IMR-90 (cell line): Measurements from ENCODE around the gene GNG11. TPM values are rescaled to one million over a fixed set of nuclear protein-coding genes. Genes with fewer than 3 reads are reported as not detected.
A peak's percentile ranks its signal among the peaks of the same experiment; 100 is the strongest.

ENCODE experiments used
- ATAC-seq: fragments of 200-7000 bp; cut with Tn5 transposase; 2 replicates; pipeline ENCODE4 v1.9.1; 2020; ENCODE audit warnings: low read depth, mild to moderate bottlenecking, moderate library complexity
- BruUV-seq: library from RNA; stranded (reverse); fragments of 400-500 nt; replicated peaks from 2 replicates; lab custom pipeline; 2021; lab: Mats Ljungman, UMichigan
- CTCF ChIA-PET: fragments of 300-600 bp; formaldehyde crosslinking; extraction: SDS; loops from one replicate; lab custom pipeline; 2021; ENCODE audit warnings: antibody characterized with exemption; lab: Yijun Ruan, JAX
- POLR2A ChIA-PET: fragments of 300-600 bp; sonication (Branson Sonifier 250); formaldehyde crosslinking; loops from one replicate; lab custom pipeline; 2022; ENCODE audit warnings: antibody characterized with exemption; ENCODE audit not compliant: unreplicated experiment; lab: Charles Lee
- DNase-seq: peaks from one replicate; pipeline ENCODE4 v3.0.0; 2013
- H2AFZ ChIP-seq: replicated peaks from 2 replicates; pipeline ENCODE3; 2013; ENCODE audit warnings: low read length, mild to moderate bottlenecking; ENCODE audit not compliant: poor library complexity
- H2AK5ac ChIP-seq: 2 replicates; pipeline ENCODE4 v1.6.1; 2013; ENCODE audit warnings: low read depth, low read length, inconsistent platforms
- H2AK9ac ChIP-seq: replicated peaks from 2 replicates; pipeline ENCODE3; 2013; ENCODE audit warnings: mild to moderate bottlenecking, low read depth, low read length, moderate library complexity; ENCODE audit not compliant: poor library complexity
- H2BK120ac ChIP-seq: 2 replicates; pipeline ENCODE4 v1.6.1; 2013; ENCODE audit warnings: low read depth, low read length, inconsistent platforms
- H2BK15ac ChIP-seq: 3 replicates; pipeline ENCODE4 v1.6.1; 2013; ENCODE audit warnings: low read depth, low read length, inconsistent platforms
- H2BK20ac ChIP-seq: 2 replicates; pipeline ENCODE4 v1.6.1; 2013; ENCODE audit warnings: low read depth, mild to moderate bottlenecking, inconsistent platforms, low read length, moderate library complexity
- H2BK5ac ChIP-seq: 2 replicates; pipeline ENCODE4 v1.6.1; 2013; ENCODE audit warnings: mild to moderate bottlenecking, low read depth, low read length, inconsistent platforms; ENCODE audit not compliant: poor library complexity, severe bottlenecking
- H3K14ac ChIP-seq: replicated peaks from 2 replicates; pipeline ENCODE4 v1.6.1; 2013; ENCODE audit warnings: low read depth, low read length, inconsistent platforms
- H3K18ac ChIP-seq: 2 replicates; pipeline ENCODE4 v1.6.1; 2013; ENCODE audit warnings: low read depth, low read length, control low read depth
- H3K23ac ChIP-seq: 2 replicates; pipeline ENCODE4 v1.6.1; 2013; ENCODE audit warnings: low read depth, low read length, inconsistent platforms
- H3K27ac ChIP-seq: 2 replicates; pipeline ENCODE4 v1.5.1; 2013; ENCODE audit warnings: mild to moderate bottlenecking, control low read depth, low read length; ENCODE audit not compliant: insufficient read depth
- H3K27me3 ChIP-seq: 2 replicates; pipeline ENCODE4 v1.6.1; 2013; ENCODE audit warnings: low read length; ENCODE audit not compliant: control insufficient read depth, insufficient read depth
- H3K36me3 ChIP-seq: 2 replicates; pipeline ENCODE4 v1.6.1; 2013; ENCODE audit warnings: low read length, mixed read lengths; ENCODE audit not compliant: control insufficient read depth, insufficient read depth
- H3K4ac ChIP-seq: 2 replicates; pipeline ENCODE4 v1.6.1; 2013; ENCODE audit warnings: low read depth, low read length, inconsistent platforms
- H3K4me1 ChIP-seq: 2 replicates; pipeline ENCODE4 v1.6.1; 2013; ENCODE audit warnings: low read length, mixed read lengths; ENCODE audit not compliant: control insufficient read depth, insufficient read depth
- H3K4me2 ChIP-seq: 2 replicates; pipeline ENCODE4 v1.6.1; 2013; ENCODE audit warnings: low read depth, mild to moderate bottlenecking, control low read depth, low read length, moderate library complexity
- H3K4me3 ChIP-seq: 2 replicates; pipeline ENCODE4 v1.5.1; 2013; ENCODE audit warnings: low read depth, mild to moderate bottlenecking, control low read depth, low read length, moderate library complexity; ENCODE audit not compliant: insufficient read depth
- H3K56ac ChIP-seq: 2 replicates; pipeline ENCODE4 v1.6.1; 2013; ENCODE audit warnings: low read length, inconsistent platforms; ENCODE audit not compliant: insufficient read depth; ENCODE audit errors: extremely low read depth
- H3K79me1 ChIP-seq, 2 experiments: 2 replicates each; pipeline ENCODE4 v1.6.1; 2013; ENCODE audit warnings: low read length in 2 of 2, inconsistent platforms in 1 of 2, low read depth in 1 of 2
- H3K9ac ChIP-seq: 2 replicates; pipeline ENCODE4 v1.6.1; 2013; ENCODE audit warnings: low read depth, low read length, control low read depth
- H3K9me1 ChIP-seq: 2 replicates; pipeline ENCODE4 v1.6.1; 2013; ENCODE audit warnings: low read length, inconsistent platforms; ENCODE audit not compliant: insufficient read depth
- H3K9me3 ChIP-seq: 2 replicates; pipeline ENCODE4 v1.6.1; 2013; ENCODE audit warnings: low read length; ENCODE audit not compliant: control insufficient read depth, insufficient read depth
- H4K20me1 ChIP-seq: 2 replicates; pipeline ENCODE4 v1.6.1; 2013; ENCODE audit warnings: low read length, inconsistent platforms; ENCODE audit not compliant: insufficient read depth
- H4K5ac ChIP-seq: 2 replicates; pipeline ENCODE4 v1.6.1; 2013; ENCODE audit warnings: mild to moderate bottlenecking, low read depth, low read length, control low read depth
- H4K8ac ChIP-seq, 2 experiments: 2 replicates each; pipeline ENCODE4 v1.6.1; 2013; ENCODE audit warnings: low read depth in 2 of 2, low read length in 2 of 2, control low read depth in 1 of 2, inconsistent platforms in 1 of 2
- H4K91ac ChIP-seq: 2 replicates; pipeline ENCODE4 v1.6.1; 2013; ENCODE audit warnings: low read depth, low read length, inconsistent platforms; ENCODE audit not compliant: insufficient read depth
- BHLHE40 ChIP-seq: fragments of 150-350 bp; IDR thresholded peaks from 2 replicates; pipeline ENCODE4 v1.6.1; 2016; ENCODE audit warnings: mild to moderate bottlenecking, low read depth, low read length
- CEBPB ChIP-seq: IDR thresholded peaks from 2 replicates; pipeline ENCODE4 v1.6.1; 2012; ENCODE audit warnings: low read depth, low read length, improper control_type of control experiment
- CHD1 ChIP-seq: IDR thresholded peaks from 2 replicates; pipeline ENCODE4 v1.6.1; 2012; ENCODE audit warnings: low read depth, low read length, improper control_type of control experiment
- FOS ChIP-seq: fragments of 150-350 bp; IDR thresholded peaks from 2 replicates; pipeline ENCODE4 v1.6.1; 2016; ENCODE audit warnings: low read depth, low read length
- MXI1 ChIP-seq: IDR thresholded peaks from 2 replicates; pipeline ENCODE4 v1.6.1; 2012; ENCODE audit warnings: low read depth, mild to moderate bottlenecking, low read length, moderate library complexity, borderline replicate concordance
- POLR2A ChIP-seq: IDR thresholded peaks from 2 replicates; pipeline ENCODE4 v1.6.1; 2012; ENCODE audit warnings: mild to moderate bottlenecking, low read depth, low read length
- WGBS, 2 experiments: methylation state at CpG; one replicate each; pipeline versions ENCODE4 v1.1.5 to v1.1.7; 2013; ENCODE audit warnings: missing lambda C conversion rate in 2 of 2; ENCODE audit not compliant: insufficient read length in 1 of 2; ENCODE audit errors: extremely low coverage in 2 of 2; 5-methylcytosine and 5-hydroxymethylcytosine counted together
- dilution Hi-C: fragments of 300-500 bp; cut with HindIII; formaldehyde crosslinking; loops from one replicate; pipeline ENCODE4 v1.14.3; 2018; ENCODE audit warnings: low sequenced_read_pairs; ENCODE audit not compliant: unreplicated experiment
- in situ Hi-C: fragments of 300-500 bp; cut with MboI; formaldehyde crosslinking; loops from 3 replicates; pipeline ENCODE4 v1.14.3; 2019; ENCODE audit warnings: low sequenced_read_pairs, inconsistent platforms, mixed read lengths
- intact Hi-C: fragments of 100-400 bp; cut with micrococcal nuclease; formaldehyde crosslinking; loops from 2 replicates; pipeline ENCODE4 v1.10.0; 2022
- polyA plus RNA-seq, 3 experiments: library from polyadenylated mRNA; depleted of rRNA; stranded (reverse); fragments of >200 nt; gene quantifications; 2 replicates each; pipeline ENCODE4 v1.2.3, GENCODE V29; 2012; ENCODE audit warnings: low replicate concordance in 1 of 3
- total RNA-seq: library from RNA; depleted of rRNA; stranded (reverse); fragments of >200 nt; gene quantifications from 2 replicates; pipeline ENCODE4 v1.2.3, GENCODE V29; 2012
- TF ChIP-seq, protein P1 (sequence below): fragments of 150-350 bp; IDR thresholded peaks from 2 replicates; pipeline ENCODE4 v1.6.1; 2016; ENCODE audit warnings: low read depth, mild to moderate bottlenecking, low read length, moderate library complexity, borderline replicate concordance

Gene GNG11
- total and polyA plus RNA-seq, 2 of the 4 experiments (the other 2 are of a cell fraction): 6.1 to 10.5 TPM

DNA sequence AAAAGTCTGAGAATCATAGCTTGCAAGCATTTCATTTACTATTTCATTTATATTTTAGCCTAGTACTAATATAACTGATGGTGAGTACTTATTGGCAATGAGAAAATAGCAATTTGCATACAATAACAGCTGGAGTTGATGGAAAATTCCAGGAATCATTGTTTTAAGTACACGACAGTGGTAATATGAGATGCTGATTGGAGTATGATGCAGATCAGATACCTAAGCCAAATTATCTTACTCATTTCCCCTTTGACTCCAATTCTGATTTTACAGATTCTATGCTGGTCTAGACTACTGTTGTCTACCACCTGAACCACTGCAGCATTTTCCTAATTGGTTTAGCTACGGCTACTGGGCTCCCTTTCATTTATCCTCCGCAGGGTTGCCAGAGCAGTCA lies 36.7 kb downstream of the GNG11 start:
- no peak overlapping the region for H2BK20ac ChIP-seq
- H3K14ac ChIP-seq: no peak overlapping the region
- H3K4ac ChIP-seq: no peak overlapping the region
- no TSS peak for BruUV-seq
- no peaks in the 10 kb centered on the region for H3K9me3 ChIP-seq
- no peaks in the 10 kb centered on the region for H3K36me3 ChIP-seq
- dilution Hi-C loops: no loop called here
- H3K4me3 ChIP-seq: no peak overlapping the region
- intact Hi-C loops: no loop called here
- TF ChIP-seq, protein P1, sequence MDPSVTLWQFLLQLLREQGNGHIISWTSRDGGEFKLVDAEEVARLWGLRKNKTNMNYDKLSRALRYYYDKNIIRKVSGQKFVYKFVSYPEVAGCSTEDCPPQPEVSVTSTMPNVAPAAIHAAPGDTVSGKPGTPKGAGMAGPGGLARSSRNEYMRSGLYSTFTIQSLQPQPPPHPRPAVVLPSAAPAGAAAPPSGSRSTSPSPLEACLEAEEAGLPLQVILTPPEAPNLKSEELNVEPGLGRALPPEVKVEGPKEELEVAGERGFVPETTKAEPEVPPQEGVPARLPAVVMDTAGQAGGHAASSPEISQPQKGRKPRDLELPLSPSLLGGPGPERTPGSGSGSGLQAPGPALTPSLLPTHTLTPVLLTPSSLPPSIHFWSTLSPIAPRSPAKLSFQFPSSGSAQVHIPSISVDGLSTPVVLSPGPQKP: no peak
- TF ChIP-seq BHLHE40 (no peak), CHD1 (no peak), FOS (no peak), CEBPB (no peak), MXI1 (no peak), POLR2A (no peak)
- no peak overlapping the region for H2BK120ac ChIP-seq
- H3K4me1 ChIP-seq: peaks cover 4% of the 10 kb centered on the region
- WGBS, 2 experiments: 50% methylated on average over 1 of the region's 3 CpGs; no CpG with 5 or more reads in 1 of the 2 experiments
- CTCF ChIA-PET: interaction anchor here (1.1 kb wide), 1 partner anchor 12 kb away, joined by 3 read pairs; no protein-coding TSS in a partner anchor
- no peak overlapping the region for H3K18ac ChIP-seq
- H3K79me1 ChIP-seq: no peaks in the 10 kb centered on the region
- peak overlapping the region; percentile 14; the same call in 1 of the 2 replicates for H3K4me2 ChIP-seq
- in situ Hi-C loops: no loop called here
- no peaks in the 10 kb centered on the region for H3K27me3 ChIP-seq
- no peak overlapping the region for H4K5ac ChIP-seq
- no peak overlapping the region for H3K27ac ChIP-seq
- ATAC-seq (peak; percentile 53; the same call in 1 of the 2 replicates), DNase-seq (peak; percentile 74)
- H3K23ac ChIP-seq: no peak overlapping the region
- no peak overlapping the region for H3K9ac ChIP-seq
- H2AK5ac ChIP-seq: no peak overlapping the region
- 0 out of 3 replicates have a peak overlapping the region, but pooled peaks have one; percentile 15 for H2BK15ac ChIP-seq
- POLR2A ChIA-PET: no interaction called here
- H4K8ac ChIP-seq: no peak overlapping the region
- peaks cover 4% of the 10 kb centered on the region; the same call in 1 of the 2 replicates for H3K9me1 ChIP-seq
- no peak overlapping the region for H2AFZ ChIP-seq
- no peak overlapping the region for H4K91ac ChIP-seq
- H2BK5ac ChIP-seq: peak overlapping the region; percentile 17
- no peaks in the 10 kb centered on the region for H4K20me1 ChIP-seq
- H2AK9ac ChIP-seq: no peak overlapping the region
- H3K56ac ChIP-seq: no peak overlapping the region
